NCI-H1694 treated with DMSO at 0.1 percent for 48 hours (cell line): ENCODE data around the gene NME7.
"Not testable (repeated sequence)": the region's sequence is repeated elsewhere in the genome, so short reads cannot be mapped to it uniquely, and the experiment has no call there.

Experiments used
- DNase-seq: peaks from one replicate; lab custom pipeline; 2025; lab: John Stamatoyannopoulos, UW

NME7 gene

DNA sequence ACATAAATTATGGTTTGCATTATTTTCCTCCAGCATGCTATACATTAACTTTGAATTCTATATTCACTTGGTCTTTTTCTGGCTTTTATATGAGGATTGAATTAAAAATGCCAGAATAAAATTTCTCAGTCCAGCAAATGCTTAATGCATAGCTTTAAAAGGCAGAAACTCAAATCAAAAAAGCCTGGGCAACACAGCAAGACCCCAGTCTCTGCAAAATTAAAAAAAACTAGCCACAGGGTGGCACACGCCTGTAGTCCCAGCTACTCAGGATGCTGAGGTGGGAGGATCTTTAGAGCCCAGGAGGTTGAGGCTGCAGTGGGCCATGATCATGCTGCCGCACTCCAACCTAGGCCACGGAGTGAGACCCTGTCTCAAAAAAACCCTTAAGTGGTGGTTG lies 241.3 kb downstream of the NME7 start:
- DNase-seq, result no peak

DNA sequence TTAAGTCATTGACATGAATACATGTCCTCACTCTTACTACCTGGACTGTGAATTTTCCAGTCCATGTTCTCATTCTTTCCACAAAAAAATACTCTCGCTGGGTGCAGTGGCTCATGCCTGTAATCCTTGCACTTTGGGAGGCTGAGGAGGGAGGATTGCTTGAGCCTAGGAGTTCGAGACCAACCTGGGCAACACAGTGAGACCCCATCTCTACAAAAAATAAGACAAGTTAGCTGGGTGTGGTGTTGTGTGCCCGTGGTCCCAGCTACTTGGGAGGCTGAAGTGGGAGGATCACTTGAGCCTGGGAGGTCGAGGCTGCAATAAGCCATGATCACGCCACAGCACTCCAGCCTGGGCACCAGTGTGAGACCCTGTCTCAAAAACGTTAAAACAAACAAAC lies 242.0 kb downstream of the NME7 start:
- not testable (repeated sequence) for DNase-seq

DNA sequence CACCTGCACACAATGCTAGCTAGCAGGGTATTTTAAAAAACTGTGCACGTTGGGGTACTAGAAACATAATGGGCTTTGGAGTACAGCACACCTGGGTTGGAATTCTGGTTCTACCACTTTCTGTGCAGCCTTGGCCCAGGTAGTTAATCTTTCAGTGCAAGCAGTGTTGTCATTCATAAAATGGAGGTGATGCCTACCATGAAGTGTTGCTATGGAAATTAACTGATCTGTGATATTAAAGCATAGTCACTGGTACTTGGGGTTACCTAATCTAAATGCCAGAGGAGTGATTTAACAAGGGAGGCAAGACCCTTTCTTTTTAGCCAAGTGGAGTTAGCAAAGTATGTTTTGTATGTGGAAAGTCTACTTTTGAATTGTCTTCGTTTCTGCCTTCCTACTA lies 243.1 kb downstream of the NME7 start:
- DNase-seq, result no peak

DNA sequence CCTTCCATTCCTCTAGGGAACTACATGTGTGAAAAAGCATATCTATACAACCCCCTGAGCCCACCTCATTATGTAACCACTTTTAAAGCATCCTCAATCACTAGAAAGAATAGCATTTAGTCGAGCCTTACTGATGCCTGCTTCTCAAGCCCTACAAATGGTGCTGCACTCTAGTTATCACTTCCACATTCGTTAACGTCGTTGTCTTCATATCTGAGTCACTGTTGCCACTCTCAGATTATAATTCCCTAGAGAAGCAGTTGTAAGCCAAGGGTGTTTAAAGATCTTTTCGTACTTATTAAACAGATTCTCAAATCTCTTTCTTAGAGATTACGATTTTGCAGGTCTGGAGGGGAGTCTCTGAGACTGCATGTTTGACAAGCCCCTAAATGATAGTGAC lies 244.6 kb downstream of the NME7 start:
- DNase-seq, result no peak

DNA sequence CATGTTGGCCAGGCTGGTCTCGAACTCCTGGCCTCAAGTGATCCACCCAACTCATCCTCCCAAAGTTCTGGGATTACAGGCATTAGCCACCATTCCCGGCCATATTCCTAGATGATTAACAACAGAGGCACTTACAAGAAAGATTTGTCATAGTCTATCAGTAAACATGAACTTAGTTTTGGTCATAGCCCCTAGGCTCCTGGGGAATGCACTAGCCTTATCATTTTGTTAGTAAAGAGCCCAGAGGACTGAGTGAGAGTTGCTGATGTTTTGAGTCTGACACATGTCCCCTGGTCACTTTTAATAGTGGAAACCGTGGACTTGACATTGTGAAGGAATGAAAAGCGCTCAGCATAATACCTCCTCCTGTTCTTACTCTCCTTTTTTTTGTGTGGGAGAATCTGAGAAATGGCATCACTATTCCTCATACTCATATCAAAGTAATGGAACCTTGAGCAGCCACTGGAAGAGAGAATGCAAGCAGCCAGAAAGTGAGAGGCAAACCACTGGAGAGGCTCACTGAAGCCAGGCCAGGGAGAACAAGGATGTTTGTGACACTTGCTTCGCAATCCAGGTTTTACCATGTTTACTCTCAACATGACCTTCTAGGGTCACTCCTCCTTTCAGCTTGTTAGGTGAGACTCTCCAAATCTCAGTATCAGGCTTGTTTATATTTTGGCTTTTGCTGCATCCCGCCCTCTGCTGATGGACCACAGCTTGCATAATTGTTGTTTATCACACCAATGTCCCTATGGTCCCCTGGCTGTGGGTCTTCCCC lies 246.3 kb downstream of the NME7 start:
- DNase-seq, result no peak

DNA sequence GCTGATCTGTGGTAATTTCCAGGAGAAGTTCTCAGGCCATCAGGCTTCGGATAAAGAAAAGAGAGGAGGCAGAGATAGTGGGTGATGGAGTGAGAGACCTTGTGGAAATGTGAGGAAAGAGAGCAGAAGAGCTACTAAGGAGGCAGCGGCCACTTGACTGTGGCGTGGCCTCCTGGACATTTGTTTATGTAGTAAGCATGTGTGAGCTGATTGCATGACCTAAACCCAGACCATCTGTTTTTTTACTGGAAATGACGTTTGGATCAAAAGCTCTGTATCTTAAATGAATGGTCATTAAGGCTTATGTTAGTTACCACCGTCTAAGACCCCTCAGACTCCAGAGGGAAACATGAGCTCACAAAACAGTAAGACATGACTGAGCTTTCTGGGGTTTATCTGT lies 247.5 kb downstream of the NME7 start:
- no peak for DNase-seq

DNA sequence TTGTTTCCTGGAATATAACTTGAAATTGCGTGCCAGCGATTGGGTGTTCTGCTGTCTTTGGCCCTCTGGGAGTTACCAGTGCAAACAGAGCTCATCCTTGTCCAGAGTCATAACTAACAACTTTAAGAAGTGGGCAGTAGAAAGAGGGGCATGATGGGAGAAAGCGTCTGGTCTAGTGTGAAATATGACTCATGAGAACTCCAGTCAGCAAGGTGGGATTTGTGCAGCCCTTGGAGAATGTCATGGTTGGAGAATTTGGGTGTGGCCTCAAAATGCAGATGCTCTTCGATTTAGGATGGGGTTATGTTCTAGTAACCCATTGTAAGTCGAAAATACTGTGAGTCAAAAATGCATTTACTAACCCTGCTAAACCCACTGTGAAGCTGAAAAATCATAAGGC lies 248.2 kb downstream of the NME7 start:
- no peak for DNase-seq

DNA sequence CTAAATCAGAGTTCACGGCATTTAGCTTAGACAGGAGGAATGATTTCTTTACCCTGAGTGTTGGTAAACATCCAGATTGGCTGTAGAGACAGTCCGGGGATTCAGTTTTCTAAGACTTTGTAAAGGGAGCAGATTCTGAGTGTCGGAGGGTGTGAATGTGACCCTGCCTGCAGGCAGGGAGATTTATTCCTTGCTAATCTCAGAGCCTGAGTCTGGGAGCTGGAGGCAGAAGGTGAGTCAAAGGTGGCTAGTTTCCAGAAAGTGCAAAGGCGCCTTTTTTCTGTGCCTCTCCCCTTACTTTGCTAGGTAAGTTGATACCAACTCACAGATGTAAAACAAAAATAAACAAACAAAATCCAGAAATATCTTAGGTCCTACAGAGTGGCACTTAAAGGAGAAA lies 249.4 kb downstream of the NME7 start:
- no peak for DNase-seq

DNA sequence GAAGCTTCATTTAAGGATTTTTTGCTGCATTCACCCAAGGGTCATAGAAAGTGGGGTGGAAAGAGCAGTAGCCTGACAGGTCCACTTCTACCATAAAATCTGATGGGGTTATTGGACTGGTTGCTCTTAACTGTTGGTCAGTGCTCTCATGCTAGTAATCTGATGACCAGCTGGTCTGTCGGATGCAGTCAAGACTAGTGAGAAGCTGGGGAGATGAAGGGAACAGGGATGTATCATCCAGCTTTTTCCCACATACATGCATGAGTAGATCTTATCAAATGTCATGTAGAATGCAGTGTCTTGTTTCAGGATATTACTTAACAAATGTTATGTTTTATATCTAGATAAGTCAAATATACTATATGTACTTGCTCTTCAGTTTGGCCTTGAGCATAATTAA lies 250.0 kb downstream of the NME7 start:
- no peak for DNase-seq

DNA sequence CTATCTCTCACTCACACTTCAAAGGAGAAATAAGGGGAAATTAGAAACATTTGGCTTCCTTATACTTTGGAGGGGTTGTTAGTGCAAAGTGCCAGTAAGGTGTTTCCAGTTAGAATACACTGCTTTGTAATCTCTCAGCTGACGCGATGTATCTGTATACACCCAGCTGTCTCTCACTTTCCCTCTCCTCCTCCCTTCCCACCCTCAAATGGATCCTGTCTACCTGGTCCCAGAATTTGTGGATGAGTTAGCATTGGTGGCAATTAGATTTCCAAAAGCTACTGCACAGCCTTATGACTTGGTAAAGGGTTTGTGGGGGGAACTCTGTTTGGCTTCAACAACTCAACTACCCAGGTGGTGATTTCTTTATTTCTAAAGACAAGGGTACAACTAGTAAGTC lies 250.6 kb downstream of the NME7 start:
- no peak for DNase-seq

DNA sequence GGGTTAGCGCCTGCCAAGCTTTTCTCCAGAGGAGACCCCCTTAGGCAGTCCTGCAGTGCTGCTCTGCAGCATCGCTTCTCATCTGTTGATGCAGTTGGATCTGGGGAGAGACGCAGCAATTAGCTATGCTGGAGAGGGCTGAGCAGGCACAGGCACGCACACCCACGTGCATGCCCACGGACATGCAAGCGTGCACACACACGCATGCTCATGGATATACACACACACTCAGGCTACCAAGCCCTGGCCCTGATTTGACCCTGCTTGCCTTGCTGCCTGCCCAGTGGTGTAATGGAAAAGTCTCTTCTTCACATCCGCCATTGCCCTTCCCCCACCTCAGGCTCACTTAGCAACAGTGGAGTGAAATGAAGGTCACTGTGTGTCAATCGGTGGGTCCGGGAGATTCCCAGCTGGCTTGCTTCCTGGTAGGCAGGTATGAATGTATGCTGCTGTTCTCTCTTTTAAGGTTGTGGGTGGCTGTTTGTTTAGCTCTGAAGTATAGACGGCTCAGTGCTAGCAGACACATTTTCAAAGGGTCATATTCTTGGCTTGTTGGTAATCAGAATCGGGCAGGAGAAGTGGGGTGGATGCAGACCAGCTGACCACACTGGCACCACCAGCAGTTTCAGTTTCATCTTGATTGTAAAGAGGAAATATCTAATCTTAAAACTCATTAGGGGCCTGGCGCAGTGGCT lies 251.6 kb downstream of the NME7 start:
- no peak for DNase-seq

DNA sequence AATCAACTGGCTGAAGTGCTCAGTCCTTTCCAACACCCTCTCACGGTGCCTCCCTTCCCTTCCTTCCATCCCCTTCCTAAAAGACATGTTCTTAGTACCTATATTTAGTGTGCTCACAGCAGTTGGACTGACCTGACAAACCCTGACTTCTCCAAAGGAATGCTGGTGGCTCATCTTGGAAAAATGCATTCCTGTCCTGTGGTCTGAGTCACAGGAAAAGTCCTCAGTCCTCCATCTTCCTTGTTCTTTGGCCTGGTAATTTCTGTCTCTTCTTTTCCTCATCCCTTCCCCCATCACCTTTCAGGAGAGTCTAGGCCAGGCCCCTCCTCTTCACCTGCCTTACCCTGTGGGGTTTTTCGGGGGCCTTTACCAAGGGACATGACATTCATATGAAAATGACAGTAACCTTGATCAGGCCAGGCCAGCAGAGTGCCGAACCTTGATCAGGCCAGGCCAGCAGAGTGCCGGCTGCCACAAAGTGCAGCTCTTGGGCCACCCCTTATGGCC lies 253.9 kb downstream of the NME7 start:
- DNase-seq, result no peak

DNA sequence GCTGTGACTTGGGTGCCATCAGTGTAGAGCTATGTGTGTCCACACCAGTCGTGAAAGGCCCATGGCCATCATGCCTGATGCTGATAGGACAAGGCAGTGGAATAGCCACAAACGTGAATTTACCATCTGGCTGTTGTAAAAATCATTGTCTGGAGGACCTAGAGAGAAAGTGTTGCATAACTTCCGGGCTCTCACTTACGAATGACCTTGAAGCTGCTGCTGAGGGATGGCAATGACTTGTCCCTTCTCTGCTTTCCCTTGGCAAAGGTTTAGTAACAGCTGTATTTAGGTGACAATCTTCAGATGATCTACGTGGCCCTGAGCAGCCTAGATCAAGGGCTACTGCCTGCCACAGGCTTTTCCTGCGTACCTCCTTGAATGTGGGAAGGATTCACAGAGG lies 255.4 kb downstream of the NME7 start:
- DNase-seq, result no peak

DNA sequence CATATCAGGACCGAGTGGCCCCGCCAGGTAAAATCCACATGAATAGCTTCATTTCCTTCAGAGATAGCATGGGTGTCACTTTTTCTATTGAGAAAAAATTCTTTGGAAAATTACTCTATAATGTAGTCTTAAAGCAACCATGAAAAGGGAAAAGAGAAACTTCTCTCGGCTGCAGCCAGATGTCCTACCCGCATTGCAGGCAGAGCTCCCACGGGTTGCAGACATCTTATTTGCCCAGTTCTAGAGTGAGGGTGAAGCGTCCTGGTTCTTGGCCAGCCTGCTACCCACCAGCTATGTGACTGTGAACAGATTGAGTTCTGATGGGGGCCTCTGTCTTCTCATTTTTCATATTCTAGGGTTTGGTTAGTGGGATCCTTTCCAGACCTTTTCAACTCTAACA lies 256.1 kb downstream of the NME7 start:
- DNase-seq, result no peak

DNA sequence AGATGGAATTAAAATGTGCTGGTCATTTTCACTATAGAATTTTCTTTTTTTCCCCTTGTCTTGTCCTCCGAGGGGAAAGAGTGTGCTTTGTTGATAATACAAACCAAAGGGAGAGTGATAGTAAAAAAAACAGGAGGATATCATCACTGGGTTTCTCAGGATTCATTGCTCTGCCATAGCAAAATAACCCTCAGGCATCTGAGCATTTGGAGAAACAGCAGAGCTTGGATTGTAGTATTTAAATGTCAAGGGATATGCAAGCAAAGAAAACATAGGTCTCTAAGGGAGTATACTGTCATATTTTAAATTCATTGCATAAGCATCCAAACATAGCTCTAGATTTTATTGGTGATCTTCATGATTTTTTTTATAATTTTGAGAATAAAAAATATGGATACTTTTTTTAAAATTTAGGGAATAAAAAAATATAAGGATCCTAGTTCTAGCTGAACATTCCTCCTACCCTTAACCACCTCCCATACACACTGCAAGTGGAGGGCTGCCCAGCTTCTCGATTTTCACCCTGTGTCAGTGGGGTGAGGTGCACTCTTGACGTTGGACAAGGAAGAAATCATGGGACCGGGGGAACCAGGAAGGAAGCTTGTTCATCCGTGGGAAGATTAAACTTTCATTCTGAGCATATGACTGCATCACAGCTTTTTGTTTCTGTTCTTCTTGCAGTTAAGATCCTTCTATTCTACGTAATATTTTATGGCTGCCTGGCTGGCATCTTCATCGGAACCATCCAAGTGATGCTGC lies 256.7 kb downstream of the NME7 start:
- no peak for DNase-seq

DNA sequence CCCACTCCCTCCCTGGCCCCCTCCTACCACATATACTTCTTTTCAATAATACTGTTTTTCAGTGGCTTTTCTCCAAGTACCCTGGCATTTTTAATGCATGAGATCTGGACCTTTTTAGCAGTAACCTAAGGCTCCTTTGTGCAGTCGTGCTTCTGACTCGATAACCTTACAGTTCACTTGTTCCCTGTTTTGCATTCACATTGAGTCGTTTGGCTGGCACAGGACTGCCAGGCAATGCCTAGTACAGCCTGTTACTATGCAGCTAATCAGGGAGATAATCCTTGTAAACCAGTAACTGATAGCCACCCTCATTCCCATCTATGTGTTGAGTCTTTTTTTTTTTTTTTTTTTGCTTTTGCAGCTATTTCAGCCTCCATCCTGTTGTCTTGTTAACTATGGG lies 257.4 kb downstream of the NME7 start:
- DNase-seq, result no peak

DNA sequence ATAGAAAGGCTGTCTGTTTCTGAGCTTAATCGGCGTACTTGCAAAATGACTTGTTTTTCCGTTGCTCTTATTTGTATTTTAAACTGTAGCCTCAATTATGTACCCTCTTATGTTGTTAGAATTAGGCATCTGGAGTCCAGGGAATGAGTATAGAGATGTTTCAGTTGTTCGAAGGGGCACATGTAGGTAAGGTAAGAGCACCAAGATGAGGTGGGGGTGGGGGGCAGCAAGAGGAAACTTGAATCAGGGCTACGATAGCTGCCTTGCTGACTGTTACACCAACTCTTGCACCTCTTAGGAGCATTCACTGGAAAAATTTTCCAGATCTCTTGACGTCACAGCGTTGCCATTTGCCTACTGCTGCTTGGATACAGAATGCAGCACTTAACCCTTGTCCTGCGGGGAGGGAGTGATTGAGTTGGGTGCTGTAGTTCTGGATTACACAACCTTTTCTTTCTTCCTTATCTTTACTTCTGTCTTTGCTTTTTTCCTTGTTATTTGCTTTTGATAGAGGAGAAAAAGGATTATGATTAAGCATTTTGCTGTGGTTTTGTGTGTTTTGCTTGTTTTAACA lies 257.9 kb downstream of the NME7 start:
- DNase-seq, result no peak

DNA sequence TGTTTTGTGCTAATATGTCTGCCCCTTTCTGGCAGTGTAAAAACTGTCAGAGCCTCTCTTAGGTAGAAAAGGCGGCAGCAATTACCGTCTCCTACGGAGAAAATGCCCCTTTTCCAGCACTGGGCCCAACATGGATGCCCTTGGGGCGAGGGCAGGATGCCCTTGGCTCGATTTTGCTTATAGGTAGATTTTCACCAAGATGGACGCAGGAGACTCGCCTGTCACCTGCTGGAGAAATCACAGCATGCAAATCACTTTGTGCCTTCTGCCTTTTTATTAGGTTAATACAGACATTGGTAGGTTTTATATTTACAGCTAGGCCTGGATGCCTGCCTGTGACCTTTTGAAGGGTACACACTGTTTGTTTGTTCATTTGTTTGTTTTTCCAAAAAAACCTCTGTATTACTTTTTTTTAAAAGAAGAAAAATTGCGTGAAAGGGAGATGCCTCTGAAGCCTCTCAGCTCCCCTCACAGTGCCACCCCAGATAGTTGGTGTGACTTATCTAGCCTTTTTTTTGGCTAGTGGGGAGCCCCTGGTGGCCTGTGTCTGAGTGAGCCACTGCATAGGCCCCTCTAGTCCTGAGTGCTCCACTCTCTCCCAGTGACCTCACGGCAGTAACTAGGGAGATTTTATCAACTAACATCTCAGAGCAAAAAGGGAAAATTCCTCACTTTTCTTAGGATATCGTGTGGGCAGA lies 258.6 kb downstream of the NME7 start:
- DNase-seq, result no peak

DNA sequence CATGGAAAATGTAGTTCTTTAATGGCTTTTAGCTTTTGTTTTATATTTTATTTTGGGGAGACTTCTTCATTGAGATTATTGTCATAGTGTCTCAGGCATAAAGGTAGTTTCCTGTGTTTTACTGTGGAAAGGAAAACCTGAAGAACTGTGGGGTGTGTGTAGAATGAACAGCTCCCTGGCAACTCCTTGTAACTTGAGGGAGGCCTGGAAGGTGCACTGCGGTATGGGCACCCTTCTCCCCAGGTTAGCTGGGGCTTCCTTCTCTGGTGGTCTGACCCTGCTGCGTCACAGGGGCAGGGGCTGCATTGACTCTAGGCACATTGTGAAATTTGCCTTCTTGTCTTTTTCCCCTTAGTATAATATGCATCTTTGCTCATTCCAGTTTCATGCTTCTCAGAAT lies 259.4 kb downstream of the NME7 start:
- DNase-seq, result no peak

DNA sequence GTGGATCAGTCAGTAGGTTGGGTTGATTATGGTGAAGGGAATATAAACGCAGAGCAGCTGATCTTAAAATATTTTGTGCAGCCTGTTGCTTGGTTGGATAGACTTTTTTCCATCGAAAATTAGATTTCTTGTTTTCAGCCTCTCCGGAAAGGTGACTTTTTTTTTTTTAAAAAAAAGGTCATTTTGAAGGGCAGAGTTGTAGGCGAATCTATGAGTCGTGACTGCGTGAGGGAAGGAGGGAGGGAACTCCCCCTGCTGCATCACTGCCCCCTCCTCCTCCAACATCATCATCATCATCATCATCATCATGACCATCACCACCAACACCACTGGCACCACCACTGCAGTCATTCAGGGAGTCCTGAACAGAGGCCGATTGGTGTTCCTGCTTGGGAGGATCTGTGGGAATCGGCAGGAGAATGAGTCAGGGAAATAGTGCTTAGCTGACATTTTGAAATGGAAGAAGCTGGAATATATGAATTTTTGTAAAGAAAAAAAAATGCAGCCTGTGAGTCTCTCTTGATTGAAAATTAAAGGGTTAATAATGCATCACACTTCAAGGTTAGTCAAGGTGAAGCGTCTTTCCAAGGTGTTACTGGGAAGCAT lies 259.9 kb downstream of the NME7 start:
- DNase-seq, result no peak

DNA sequence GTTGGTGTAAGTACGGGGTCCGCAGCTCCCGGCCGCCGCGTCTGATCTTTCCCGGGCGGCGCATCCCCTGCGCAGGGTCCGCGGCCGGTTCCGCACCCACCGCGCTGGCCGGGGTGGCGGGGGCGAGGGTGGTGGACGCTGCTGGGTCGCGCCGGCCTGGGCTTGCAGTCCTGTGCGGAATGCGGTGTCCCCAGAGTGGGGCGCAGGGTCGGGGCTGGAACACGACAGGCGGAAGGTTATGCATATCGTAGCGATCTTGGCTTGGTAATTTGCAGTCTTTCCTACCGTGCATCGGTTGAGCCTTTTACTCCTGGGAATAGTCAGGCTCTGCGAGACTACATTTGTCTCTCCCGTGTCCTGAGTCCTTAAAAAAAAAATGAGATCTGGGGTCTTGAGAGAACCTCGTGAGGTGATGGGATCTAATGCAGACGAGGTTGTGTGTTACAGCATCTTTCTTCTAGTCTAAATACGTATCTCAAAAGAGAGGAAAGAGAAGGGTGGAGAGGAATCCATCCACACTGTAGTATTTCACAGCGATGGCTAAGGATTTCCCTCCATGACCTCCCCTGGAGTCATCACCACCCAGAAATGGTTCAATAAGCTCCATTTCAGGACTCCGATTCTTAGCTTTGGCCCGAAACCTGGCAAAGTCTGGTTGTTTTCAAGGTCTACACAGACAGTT lies 260.5 kb downstream of the NME7 start:
- peak; percentile 72 for DNase-seq
